ENCODE measurements around the gene TMEM119.
"Not testable (repeated sequence)": the region's sequence is repeated elsewhere in the genome, so short reads cannot be mapped to it uniquely, and the experiment has no call there.

TMEM119 gene

GRCh38 chr12:108582978-108583770 is 14.7 kb downstream of the TMEM119 start:
- no peak for DNase-seq (ENCODE audit: low spot score)

- no peak for DNase-seq (ENCODE audit: low spot score)
These were observed 15.4 kb downstream of the TMEM119 start for GRCh38 chr12:108582509-108582908.

GRCh38 chr12:108581311-108582227 is 16.3 kb downstream of the TMEM119 start:
- no peak for DNase-seq (ENCODE audit: low spot score)

GRCh38 chr12:108580531-108580930 is 17.4 kb downstream of the TMEM119 start:
- DNase-seq (ENCODE audit: low spot score), result no peak

- no peak for DNase-seq (ENCODE audit: low spot score)
These were observed 19.1 kb downstream of the TMEM119 start for GRCh38 chr12:108578813-108579212.

GRCh38 chr12:108578264-108578663 is 19.6 kb downstream of the TMEM119 start:
- no peak for DNase-seq (ENCODE audit: low spot score)

GRCh38 chr12:108577458-108577857 is 20.4 kb downstream of the TMEM119 start:
- DNase-seq (ENCODE audit: low spot score), result no peak

- no peak for DNase-seq (ENCODE audit: low spot score)
These were observed 21.1 kb downstream of the TMEM119 start for GRCh38 chr12:108576660-108577234.

GRCh38 chr12:108575199-108575912 is 22.5 kb downstream of the TMEM119 start:
- no peak for DNase-seq (ENCODE audit: low spot score)

- DNase-seq (ENCODE audit: low spot score), result not testable (repeated sequence)
These were observed 23.6 kb downstream of the TMEM119 start for GRCh38 chr12:108574276-108574675.

- DNase-seq (ENCODE audit: low spot score), result peak; percentile 82
These were observed 24.6 kb downstream of the TMEM119 start for GRCh38 chr12:108573317-108573716.

GRCh38 chr12:108572166-108572790 is 25.6 kb downstream of the TMEM119 start:
- DNase-seq (ENCODE audit: low spot score), result peak; percentile 26

- no peak for DNase-seq (ENCODE audit: low spot score)
These were observed 26.2 kb downstream of the TMEM119 start for GRCh38 chr12:108571609-108572165.

- peak; percentile 19 for DNase-seq (ENCODE audit: low spot score)
These were observed 26.9 kb downstream of the TMEM119 start for GRCh38 chr12:108570743-108571608.

- DNase-seq (ENCODE audit: low spot score), result peak; percentile 92
These were observed 29.3 kb downstream of the TMEM119 start for GRCh38 chr12:108568338-108569154.

GRCh38 chr12:108567406-108568337 is 30.2 kb downstream of the TMEM119 start:
- DNase-seq (ENCODE audit: low spot score), result no peak

GRCh38 chr12:108566452-108566851 is 31.4 kb downstream of the TMEM119 start:
- no peak for DNase-seq (ENCODE audit: low spot score)

- peak; percentile 46 for DNase-seq (ENCODE audit: low spot score)
These were observed 31.9 kb downstream of the TMEM119 start for GRCh38 chr12:108565976-108566375.

Measured in activated CD4-positive, alpha-beta T cell treated with anti-CD3 and anti-CD28 coated beads, Interleukin-2, Interleukin-4, amounts not matched to agents 100 ng/mL and 50 ng/mL, durations not matched to agents 16 hours and 8 hours (primary cell).